Right lobe of liver (tissue), 6 donors: ENCODE measurements around the gene MED12L. TPM values are rescaled to one million over a fixed set of nuclear protein-coding genes. Genes with fewer than 3 reads are reported as not detected.

ENCODE experiments used
- ATAC-seq, 4 donors: fragments of 200-7000 bp; cut with Tn5 transposase; one replicate each; pipeline ENCODE4 v1.9.1; 2020; ENCODE audit warnings: mild to moderate bottlenecking in 4 of 4, moderate library complexity in 4 of 4
- DNase-seq, 3 donors: peaks; one replicate each; pipeline ENCODE4 v3.0.0-alpha.2; 2020
- H3K27ac ChIP-seq, 3 donors: fragments of 200-600 bp; one replicate each; pipeline ENCODE4 v1.8.0; 2022
- H3K27me3 ChIP-seq, 2 donors: fragments of 200-600 bp; one replicate each; pipeline ENCODE4 v1.8.0; 2022
- H3K36me3 ChIP-seq, 4 donors: fragments of 200-600 bp; sonication (generic) in 1 of 4; one replicate each; pipeline versions ENCODE4 v1.5.1 to v1.8.0; 2017 to 2022; ENCODE audit warnings: control low read depth in 1 of 4
- H3K4me1 ChIP-seq, 4 donors: fragments of 200-600 bp; sonication (generic) in 1 of 4; one replicate each; pipeline versions ENCODE4 v1.5.1 to v1.8.0; 2017 to 2022; ENCODE audit warnings: control low read depth in 1 of 4
- H3K4me3 ChIP-seq, 3 donors: fragments of 200-600 bp; one replicate each; pipeline ENCODE4 v1.8.0; 2022
- H3K9me3 ChIP-seq, 4 donors: fragments of 200-600 bp; sonication (generic) in 1 of 4; one replicate each; pipeline versions ENCODE4 v1.5.1 to v1.8.0; 2017 to 2022; ENCODE audit warnings: control low read depth in 1 of 4
- POLR2A ChIP-seq: fragments of 450-650 bp; IDR thresholded peaks from one replicate; pipeline ENCODE4 v1.6.1; 2017; ENCODE audit warnings: antibody characterized with exemption, mild to moderate bottlenecking
- WGBS: methylation state at CpG from one replicate; pipeline ENCODE4 v1.1.6; 2018; ENCODE audit warnings: low coverage, low lambda C conversion rate; ENCODE audit not compliant: insufficient coverage; ENCODE audit errors: missing lambda C conversion rate; 5-methylcytosine and 5-hydroxymethylcytosine counted together
- intact Hi-C, 2 donors: fragments of 100-400 bp; cut with DNase I; formaldehyde crosslinking; loops; one replicate each; pipeline versions ENCODE4 v1.11.2 to v1.14.1; 2022
- small RNA-seq, 2 experiments: library from RNA; depleted of rRNA; stranded (forward); fragments of <200 nt; gene quantifications; one replicate each; pipeline ENCODE3, GENCODE V24; 2016
- total RNA-seq, 6 experiments: library from RNA; depleted of rRNA in 2 of 6; stranded (reverse); fragments of >200 nt in 2 of 6; fragmentation: NEBNext Ultra II Directional in 3 of 6; extraction: Animal tissue kit (Norgen Biotek cat#: 25700) in 3 of 6; gene quantifications; one replicate each; pipeline versions ENCODE4 v1.1.0 to v1.2.4, GENCODE V29; 2016 to 2023
- TF ChIP-seq, protein P1 (sequence below), 4 donors: fragments of 200-600 bp in 3 of 4; fragments of 450-650 bp in 1 of 4; IDR thresholded peaks; one replicate each; pipeline versions ENCODE4 v1.5.1 to v1.8.0; 2016 to 2022; ENCODE audit warnings: antibody characterized with exemption in 4 of 4, mild to moderate bottlenecking in 2 of 4
- donor health status: DM: no; HTN: yes; CAD: no.
- donor health status: DM: no; HTN: no; CAD: no.
- donor health status: DM: no; HTN: no; CAD: no.
- donor health status: DM: no; HTN: yes; CAD: no.
- donor health status: DM: no; HTN: yes; CAD: no.

MED12L gene
- total RNA-seq, 6 experiments from 2014 or later, result 0.04 to 0.64 (median 0.40) TPM

- TF ChIP-seq, protein P1, sequence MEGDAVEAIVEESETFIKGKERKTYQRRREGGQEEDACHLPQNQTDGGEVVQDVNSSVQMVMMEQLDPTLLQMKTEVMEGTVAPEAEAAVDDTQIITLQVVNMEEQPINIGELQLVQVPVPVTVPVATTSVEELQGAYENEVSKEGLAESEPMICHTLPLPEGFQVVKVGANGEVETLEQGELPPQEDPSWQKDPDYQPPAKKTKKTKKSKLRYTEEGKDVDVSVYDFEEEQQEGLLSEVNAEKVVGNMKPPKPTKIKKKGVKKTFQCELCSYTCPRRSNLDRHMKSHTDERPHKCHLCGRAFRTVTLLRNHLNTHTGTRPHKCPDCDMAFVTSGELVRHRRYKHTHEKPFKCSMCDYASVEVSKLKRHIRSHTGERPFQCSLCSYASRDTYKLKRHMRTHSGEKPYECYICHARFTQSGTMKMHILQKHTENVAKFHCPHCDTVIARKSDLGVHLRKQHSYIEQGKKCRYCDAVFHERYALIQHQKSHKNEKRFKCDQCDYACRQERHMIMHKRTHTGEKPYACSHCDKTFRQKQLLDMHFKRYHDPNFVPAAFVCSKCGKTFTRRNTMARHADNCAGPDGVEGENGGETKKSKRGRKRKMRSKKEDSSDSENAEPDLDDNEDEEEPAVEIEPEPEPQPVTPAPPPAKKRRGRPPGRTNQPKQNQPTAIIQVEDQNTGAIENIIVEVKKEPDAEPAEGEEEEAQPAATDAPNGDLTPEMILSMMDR (IDR thresholded peaks at IDR 0.05), result no peak
- no peak for TF ChIP-seq POLR2A
- ATAC-seq, result no peak
- Histone ChIP-seq H3K9me3 (no peaks in the 10 kb centered on the region), H3K27me3 (no peaks in the 10 kb centered on the region), H3K27ac (no peak overlapping the region), H3K4me3 (no peak overlapping the region), H3K4me1 (no peaks in the 10 kb centered on the region), H3K36me3 (no peaks in the 10 kb centered on the region)
- DNase-seq, result no peak
- WGBS, result 38% methylated on average over 1 of the region's 1 CpG
- intact Hi-C loops, result no loop called here
These were observed 394.0 kb downstream of the MED12L start for GRCh38 chr3:151479452-151479851.

GRCh38 chr3:151480492-151480891, 395.0 kb downstream of the MED12L start:
- Histone ChIP-seq H3K36me3 (no peaks in the 10 kb centered on the region), H3K4me3 (no peak overlapping the region), H3K27ac (no peak overlapping the region), H3K9me3 (no peaks in the 10 kb centered on the region), H3K27me3 (no peaks in the 10 kb centered on the region), H3K4me1 (no peaks in the 10 kb centered on the region)
- ATAC-seq (no peak), DNase-seq (no peak)
- 100% methylated on average over 1 of the region's 2 CpGs for WGBS
- TF ChIP-seq, protein P1 (IDR thresholded peaks at IDR 0.05), result no peak
- TF ChIP-seq POLR2A, result no peak
- intact Hi-C loops, result no loop called here

DNA sequence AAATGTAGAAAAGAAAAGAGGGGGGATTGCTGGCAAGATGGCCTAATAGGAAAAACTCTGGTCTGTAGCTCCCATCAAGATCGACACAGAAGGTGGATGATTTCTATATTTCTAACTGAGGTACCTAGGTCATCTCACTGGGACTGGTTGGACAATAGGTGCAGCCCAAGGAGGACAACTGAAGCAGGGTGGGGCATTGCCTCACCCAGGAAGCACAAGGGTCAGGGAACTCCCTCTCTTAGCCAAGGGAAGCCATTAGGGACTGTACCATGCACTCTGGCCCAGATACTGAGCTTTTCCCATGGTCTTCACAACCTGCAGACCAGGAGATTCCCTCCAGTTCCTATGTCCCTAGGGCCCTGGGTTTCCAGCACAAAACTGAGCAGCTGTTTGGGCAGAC, 398.0 kb downstream of the MED12L start:
- intact Hi-C loops, result no loop called here
- Histone ChIP-seq H3K4me3 (no peak overlapping the region), H3K4me1 (no peaks in the 10 kb centered on the region), H3K36me3 (no peaks in the 10 kb centered on the region), H3K27ac (no peak overlapping the region), H3K27me3 (no peaks in the 10 kb centered on the region), H3K9me3 (no peaks in the 10 kb centered on the region)
- TF ChIP-seq POLR2A, result no peak
- TF ChIP-seq, protein P1 (IDR thresholded peaks at IDR 0.05), result no peak
- DNase-seq (no peak), ATAC-seq (no peak)
- no CpG with 5 or more reads among the region's 1 CpG for WGBS

GRCh38 chr3:151483961-151484520, 398.6 kb downstream of the MED12L start:
- Histone ChIP-seq H3K4me3 (no peak overlapping the region), H3K27me3 (no peaks in the 10 kb centered on the region), H3K36me3 (no peaks in the 10 kb centered on the region), H3K4me1 (no peaks in the 10 kb centered on the region), H3K9me3 (no peaks in the 10 kb centered on the region), H3K27ac (no peak overlapping the region)
- TF ChIP-seq, protein P1 (IDR thresholded peaks at IDR 0.05), result no peak
- TF ChIP-seq POLR2A, result no peak
- WGBS, result 60% methylated on average over 1 of the region's 6 CpGs
- no peak for DNase-seq
- intact Hi-C loops, result no loop called here
- ATAC-seq, result no peak

Small RNAs within 50 kb of the gene (small RNA-seq; reads per million reads assigned to genes)
- gene RNA5SP145, result 7.8 to 7.9 reads per million in 2 experiments

Other genes with a start within 250 kb of the MED12L start
- not detected for gene MINDY4B, start 180.2 kb upstream of the MED12L start, total RNA-seq
- gene CLRN1, start 112.9 kb upstream of the MED12L start, total RNA-seq, result not detected
- gene GPR171, start 117.6 kb downstream of the MED12L start, total RNA-seq, result under 1 TPM in 4 of 6 experiments, not detected in 2; 0.22 to 0.99 (median 0.27) TPM
- gene P2RY14, start 192.9 kb downstream of the MED12L start, total RNA-seq, result under 1 TPM in 3 of 6 experiments, not detected in 3; 0.12 to 0.18 (median 0.12) TPM
- gene GPR87, start 231.2 kb downstream of the MED12L start, total RNA-seq, result not detected
- gene P2RY13, start 243.9 kb downstream of the MED12L start, total RNA-seq, result 1 to 10 TPM in 5 of 6 experiments, under 1 TPM in 1; 0.95 to 4.8 (median 1.9) TPM